HCT116 (cell line): ENCODE measurements around the gene ZDHHC19. TPM values are rescaled to one million over a fixed set of nuclear protein-coding genes. Genes with fewer than 3 reads are reported as not detected.

Experiments
- ATAC-seq: fragments of 200-7000 bp; cut with Tn5 transposase; 2 replicates; pipeline ENCODE4 v1.9.1; 2020; ENCODE audit warnings: mild to moderate bottlenecking, moderate library complexity
- BruUV-seq: library from RNA; stranded (reverse); fragments of 400-500 nt; replicated peaks from 2 replicates; lab custom pipeline; 2021; lab: Mats Ljungman, UMichigan
- CTCF ChIA-PET: fragments of 300-600 bp; sonication (Branson Sonifier 250); formaldehyde crosslinking; loops from one replicate; lab custom pipeline; 2021; ENCODE audit warnings: antibody characterized with exemption; lab: Charles Lee
- POLR2A ChIA-PET: fragments of 300-600, 350-600 bp; sonication (Branson Sonifier 250); formaldehyde crosslinking; loops from one replicate; lab custom pipeline; 2021; ENCODE audit warnings: antibody characterized with exemption; lab: Charles Lee
- RAD21 ChIA-PET, 2 experiments: fragments of 300-600 bp; sonication (Branson Sonifier 250); formaldehyde crosslinking; loops; one replicate each; lab custom pipeline; 2023; ENCODE audit warnings: low total read pairs in 2 of 2; ENCODE audit not compliant: uncharacterized antibody in 2 of 2, unreplicated experiment in 2 of 2, low non-redundant PET in 1 of 2; lab: Charles Lee
- DNase-seq: peaks from one replicate; pipeline ENCODE4 v3.0.0-alpha.2; 2010; ENCODE audit warnings: low read depth, low spot score
- H2AFZ ChIP-seq: fragments of 200-600 bp; shearing (Covaris generic), sonication (generic); 2 replicates; pipeline ENCODE4 v1.6.1; 2017; ENCODE audit warnings: low read depth, mixed run types, mixed read lengths, antibody characterized with exemption, low read length; ENCODE audit not compliant: poor library complexity, severe bottlenecking
- H3K27ac ChIP-seq: 2 replicates; pipeline ENCODE4 v1.5.1; 2012; ENCODE audit warnings: low read depth, low read length
- H3K27me3 ChIP-seq: fragments of 200-600 bp; sonication (generic); 2 replicates; pipeline ENCODE4 v1.6.1; 2016; ENCODE audit warnings: mixed run types, low read length, mixed read lengths; ENCODE audit not compliant: insufficient read depth
- H3K36me3 ChIP-seq, 2 experiments: fragments of 200-500 bp in 1 of 2; fragments of 200-600 bp in 1 of 2; sonication (Bioruptor generic) in 1 of 2; sonication (generic) in 1 of 2; 2 replicates each; pipeline versions ENCODE4 v1.5.1 to v1.6.1; 2014 to 2016; ENCODE audit warnings: low read length in 2 of 2, inconsistent platforms in 1 of 2, mixed read lengths in 1 of 2, mixed run types in 1 of 2; ENCODE audit not compliant: insufficient read depth in 2 of 2, control insufficient read depth in 1 of 2
- H3K4me1 ChIP-seq, 2 experiments: fragments of 200-600 bp in 1 of 2; sonication (generic) in 1 of 2; 2 replicates each; pipeline versions ENCODE4 v1.5.1 to v1.6.1; 2012 to 2017; ENCODE audit warnings: low read length in 2 of 2, inconsistent platforms in 1 of 2, mild to moderate bottlenecking in 1 of 2, mixed read lengths in 1 of 2, mixed run types in 1 of 2, moderate library complexity in 1 of 2; ENCODE audit not compliant: insufficient read depth in 2 of 2, control insufficient read depth in 1 of 2
- H3K4me2 ChIP-seq: fragments of 200-600 bp; sonication (generic); 2 replicates; pipeline ENCODE4 v1.6.1; 2017; ENCODE audit warnings: mixed run types, low read length, mixed read lengths
- H3K4me3 ChIP-seq, 2 experiments: fragments of 200-600 bp in 1 of 2; sonication (generic) in 1 of 2; replicated peaks in 1 of 2; 2 replicates each; pipeline ENCODE4 v1.5.1; 2011 to 2016; ENCODE audit warnings: low read length in 2 of 2, control low read depth in 1 of 2, low read depth in 1 of 2, mild to moderate bottlenecking in 1 of 2, mixed read lengths in 1 of 2, mixed run types in 1 of 2
- H3K79me2 ChIP-seq: fragments of 200-600 bp; sonication (generic); 2 replicates; pipeline ENCODE4 v1.6.1; 2017; ENCODE audit warnings: mild to moderate bottlenecking, mixed run types, low read length, moderate library complexity, mixed read lengths; ENCODE audit not compliant: insufficient read depth
- H3K9ac ChIP-seq: fragments of 200-600 bp; sonication (generic); 2 replicates; pipeline ENCODE4 v1.6.1; 2016; ENCODE audit warnings: low read length, mixed read lengths
- H3K9me2 ChIP-seq: fragments of 200-600 bp; sonication (generic), shearing (Covaris generic); 2 replicates; pipeline ENCODE4 v1.6.1; 2017; ENCODE audit warnings: mixed run types, mild to moderate bottlenecking, moderate library complexity; ENCODE audit not compliant: insufficient read depth
- H3K9me3 ChIP-seq, 2 experiments: fragments of 200-500 bp in 1 of 2; fragments of 200-600 bp in 1 of 2; sonication (Bioruptor generic) in 1 of 2; sonication (generic) in 1 of 2; 2 replicates each; pipeline ENCODE4 v1.6.1; 2014 to 2017; ENCODE audit warnings: low read length in 2 of 2, mixed read lengths in 2 of 2, inconsistent platforms in 1 of 2, low read depth in 1 of 2, mild to moderate bottlenecking in 1 of 2, mixed run types in 1 of 2, moderate library complexity in 1 of 2; ENCODE audit not compliant: control insufficient read depth in 1 of 2, insufficient read depth in 1 of 2
- H4K20me1 ChIP-seq: fragments of 200-600 bp; sonication (generic), shearing (Covaris generic); 2 replicates; pipeline ENCODE4 v1.6.1; 2017; ENCODE audit warnings: mixed run types, mild to moderate bottlenecking, moderate library complexity; ENCODE audit not compliant: insufficient read depth
- ATF3 ChIP-seq: IDR thresholded peaks from 2 replicates; pipeline ENCODE4 v1.6.1; 2012
- CBX3 ChIP-seq: IDR thresholded peaks from 2 replicates; pipeline ENCODE4 v1.6.1; 2012; ENCODE audit warnings: low read depth
- CEBPB ChIP-seq: IDR thresholded peaks from 2 replicates; pipeline ENCODE4 v1.6.1; 2012; ENCODE audit warnings: low read depth
- EGR1 ChIP-seq: IDR thresholded peaks from 2 replicates; pipeline ENCODE4 v1.6.1; 2012; ENCODE audit warnings: low read depth
- ELF1 ChIP-seq: IDR thresholded peaks from 2 replicates; pipeline ENCODE4 v1.6.1; 2012; ENCODE audit warnings: low read depth, borderline replicate concordance
- EZH2 ChIP-seq: fragments of 200-600 bp; sonication (generic); IDR thresholded peaks from 2 replicates; pipeline ENCODE4 v1.6.1; 2017; ENCODE audit warnings: antibody characterized with exemption, mixed run types
- EZH2phosphoT487 ChIP-seq: fragments of 200-600 bp; IDR thresholded peaks from 2 replicates; pipeline ENCODE4 v1.6.1; 2018; ENCODE audit warnings: antibody characterized with exemption, borderline replicate concordance
- FOSL1 ChIP-seq: IDR thresholded peaks from 2 replicates; pipeline ENCODE4 v1.6.1; 2012; ENCODE audit warnings: low read depth
- JUND ChIP-seq: IDR thresholded peaks from 2 replicates; pipeline ENCODE4 v1.6.1; 2012
- POLR2A ChIP-seq: IDR thresholded peaks from 2 replicates; pipeline ENCODE4 v1.7.0; 2011; ENCODE audit warnings: borderline replicate concordance; ENCODE audit not compliant: insufficient read depth, insufficient read length; ENCODE audit errors: extremely low read depth
- POLR2AphosphoS5 ChIP-seq: IDR thresholded peaks from 2 replicates; pipeline ENCODE4 v1.6.1; 2011; ENCODE audit warnings: mild to moderate bottlenecking, low read depth, low read length, moderate library complexity
- REST ChIP-seq: IDR thresholded peaks from 2 replicates; pipeline ENCODE4 v1.6.1; 2012; ENCODE audit warnings: low read depth
- SIN3A ChIP-seq: IDR thresholded peaks from 2 replicates; pipeline ENCODE4 v1.6.1; 2012; ENCODE audit warnings: low read depth
- SP1 ChIP-seq: IDR thresholded peaks from 2 replicates; pipeline ENCODE4 v1.6.1; 2012; ENCODE audit warnings: low read depth
- SRF ChIP-seq: IDR thresholded peaks from 2 replicates; pipeline ENCODE4 v1.6.1; 2012; ENCODE audit warnings: low read depth
- TCF7L2 ChIP-seq: IDR thresholded peaks from 2 replicates; pipeline ENCODE4 v1.7.0; 2011; ENCODE audit warnings: borderline replicate concordance, inconsistent platforms; ENCODE audit not compliant: insufficient read depth, insufficient read length; ENCODE audit errors: extremely low read depth
- YY1 ChIP-seq: IDR thresholded peaks from 2 replicates; pipeline ENCODE4 v1.6.1; 2011; ENCODE audit warnings: low read length, low read depth, moderate library complexity, mild to moderate bottlenecking; ENCODE audit not compliant: insufficient replicate concordance; ENCODE audit errors: extremely low read depth
- ZBTB33 ChIP-seq: IDR thresholded peaks from 2 replicates; pipeline ENCODE4 v1.6.1; 2011; ENCODE audit warnings: mild to moderate bottlenecking, low read length, moderate library complexity; ENCODE audit not compliant: insufficient replicate concordance; ENCODE audit errors: extremely low read depth
- ZNF274 ChIP-seq: fragments of 200-500 bp; sonication (Bioruptor generic); IDR thresholded peaks from 2 replicates; pipeline ENCODE4 v1.6.1; 2014; ENCODE audit warnings: mild to moderate bottlenecking, low read depth, low read length, inconsistent platforms
- intact Hi-C: fragments of 100-400 bp; cut with micrococcal nuclease; formaldehyde crosslinking; loops from 2 replicates; pipeline ENCODE4 v1.10.0; 2022
- total RNA-seq: library from RNA; stranded (reverse); gene quantifications from one replicate; pipeline ENCODE4 v1.2.1, GENCODE V29; 2021; ENCODE audit not compliant: unreplicated experiment
- TF ChIP-seq, protein P1 (sequence below), 3 experiments: fragments of 200-600 bp in 1 of 3; sonication (generic) in 1 of 3; IDR thresholded peaks in 2 of 3; conservative IDR thresholded peaks in 1 of 3; 2 replicates each; pipeline ENCODE4 v1.5.1; 2012 to 2017; ENCODE audit warnings: low read depth in 2 of 3, low read length in 2 of 3, antibody characterized with exemption in 1 of 3, borderline replicate concordance in 1 of 3, control low read depth in 1 of 3, mild to moderate bottlenecking in 1 of 3, mixed read lengths in 1 of 3, mixed run types in 1 of 3, moderate library complexity in 1 of 3; ENCODE audit not compliant: insufficient read depth in 1 of 3

The ZDHHC19 gene
- total RNA-seq, 1 experiment from 2014 or later: not detected

- no peak overlapping the region for H3K4me2 ChIP-seq
- H4K20me1 ChIP-seq: no peaks in the 10 kb centered on the region
- ChIA-PET POLR2A (no interaction called here), RAD21 (no interaction called here)
- H3K4me3 ChIP-seq: no peak overlapping the region
- intact Hi-C loops: no loop called here
- H3K9me3 ChIP-seq: no peaks in the 10 kb centered on the region
- H3K36me3 ChIP-seq: no peaks in the 10 kb centered on the region
- TF ChIP-seq POLR2AphosphoS5: no peak
- TF ChIP-seq EZH2: no peak
- TF ChIP-seq CEBPB: no peak
- TF ChIP-seq SP1: no peak
- no peak for TF ChIP-seq POLR2A
- TF ChIP-seq YY1: no peak
- TF ChIP-seq ELF1: no peak
- no peak for TF ChIP-seq TCF7L2
- TF ChIP-seq, protein P1, sequence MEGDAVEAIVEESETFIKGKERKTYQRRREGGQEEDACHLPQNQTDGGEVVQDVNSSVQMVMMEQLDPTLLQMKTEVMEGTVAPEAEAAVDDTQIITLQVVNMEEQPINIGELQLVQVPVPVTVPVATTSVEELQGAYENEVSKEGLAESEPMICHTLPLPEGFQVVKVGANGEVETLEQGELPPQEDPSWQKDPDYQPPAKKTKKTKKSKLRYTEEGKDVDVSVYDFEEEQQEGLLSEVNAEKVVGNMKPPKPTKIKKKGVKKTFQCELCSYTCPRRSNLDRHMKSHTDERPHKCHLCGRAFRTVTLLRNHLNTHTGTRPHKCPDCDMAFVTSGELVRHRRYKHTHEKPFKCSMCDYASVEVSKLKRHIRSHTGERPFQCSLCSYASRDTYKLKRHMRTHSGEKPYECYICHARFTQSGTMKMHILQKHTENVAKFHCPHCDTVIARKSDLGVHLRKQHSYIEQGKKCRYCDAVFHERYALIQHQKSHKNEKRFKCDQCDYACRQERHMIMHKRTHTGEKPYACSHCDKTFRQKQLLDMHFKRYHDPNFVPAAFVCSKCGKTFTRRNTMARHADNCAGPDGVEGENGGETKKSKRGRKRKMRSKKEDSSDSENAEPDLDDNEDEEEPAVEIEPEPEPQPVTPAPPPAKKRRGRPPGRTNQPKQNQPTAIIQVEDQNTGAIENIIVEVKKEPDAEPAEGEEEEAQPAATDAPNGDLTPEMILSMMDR (IDR thresholded peaks at IDR 0.05 in 2 of 3, conservative IDR thresholded peaks at IDR 0.05 in 1 of 3; ENCODE audit: borderline replicate concordance in 1 of 3, insufficient read depth in 1 of 3, low read depth in 2 of 3, low read length in 2 of 3): no peak
- TF ChIP-seq ZBTB33: no peak
- no peak for TF ChIP-seq EGR1
- no peak for TF ChIP-seq SIN3A
- TF ChIP-seq ATF3: no peak
- no peak for TF ChIP-seq CBX3
- TF ChIP-seq SRF: no peak
- no peak for TF ChIP-seq FOSL1
- TF ChIP-seq JUND: no peak
- no peak for TF ChIP-seq REST
- TF ChIP-seq EZH2phosphoT487: no peak
- TF ChIP-seq ZNF274: no peak
- TF ChIP-seq, all 23 proteins: peak for 0
- CTCF ChIA-PET: no interaction called here
- Histone ChIP-seq H3K27ac (no peak overlapping the region), H3K9me2 (no peaks in the 10 kb centered on the region), H3K4me1 (0 out of 4 replicates have a peak, but pooled peaks cover 0 to under 1% of the 10 kb centered on the region in 2 experiments), H3K79me2 (no peaks in the 10 kb centered on the region), H3K27me3 (no peaks in the 10 kb centered on the region), H3K9ac (no peak overlapping the region), H2AFZ (no peak overlapping the region)
- DNase-seq (no peak), ATAC-seq (no peak)
- no TSS peak for BruUV-seq
Measured at GRCh38 chr3:196165850-196166249, 45.4 kb downstream of the ZDHHC19 start.
